Stomach (tissue), 4 donors: ENCODE results near the gene EEFSEC.

Experiments used
- EP300 ChIP-seq: sonication (generic); formaldehyde crosslinking; IDR thresholded peaks from one replicate; pipeline ENCODE4 v1.6.1; 2017; ENCODE audit warnings: antibody characterized with exemption
- POLR2A ChIP-seq, 4 donors: fragments of 450-650 bp; IDR thresholded peaks; one replicate each; pipeline ENCODE4 v1.6.1; 2016; ENCODE audit warnings: antibody characterized with exemption in 4 of 4, control low read depth in 2 of 4, mild to moderate bottlenecking in 1 of 4, moderate library complexity in 1 of 4
- POLR2AphosphoS5 ChIP-seq, 3 donors: sonication (generic); formaldehyde crosslinking; IDR thresholded peaks; one replicate each; pipeline ENCODE4 v1.6.1; 2016; ENCODE audit warnings: antibody characterized with exemption in 3 of 3
- TF ChIP-seq, protein P1 (sequence below), 7 experiments: fragments of 450-650 bp in 4 of 7; fragments of 200-600 bp in 3 of 7; sonication (generic) in 3 of 7; IDR thresholded peaks; one replicate each; pipeline ENCODE4 v1.5.1; 2016 to 2019; ENCODE audit warnings: antibody characterized with exemption in 7 of 7, control low read depth in 2 of 7, mild to moderate bottlenecking in 1 of 7

- TF ChIP-seq, protein P1, sequence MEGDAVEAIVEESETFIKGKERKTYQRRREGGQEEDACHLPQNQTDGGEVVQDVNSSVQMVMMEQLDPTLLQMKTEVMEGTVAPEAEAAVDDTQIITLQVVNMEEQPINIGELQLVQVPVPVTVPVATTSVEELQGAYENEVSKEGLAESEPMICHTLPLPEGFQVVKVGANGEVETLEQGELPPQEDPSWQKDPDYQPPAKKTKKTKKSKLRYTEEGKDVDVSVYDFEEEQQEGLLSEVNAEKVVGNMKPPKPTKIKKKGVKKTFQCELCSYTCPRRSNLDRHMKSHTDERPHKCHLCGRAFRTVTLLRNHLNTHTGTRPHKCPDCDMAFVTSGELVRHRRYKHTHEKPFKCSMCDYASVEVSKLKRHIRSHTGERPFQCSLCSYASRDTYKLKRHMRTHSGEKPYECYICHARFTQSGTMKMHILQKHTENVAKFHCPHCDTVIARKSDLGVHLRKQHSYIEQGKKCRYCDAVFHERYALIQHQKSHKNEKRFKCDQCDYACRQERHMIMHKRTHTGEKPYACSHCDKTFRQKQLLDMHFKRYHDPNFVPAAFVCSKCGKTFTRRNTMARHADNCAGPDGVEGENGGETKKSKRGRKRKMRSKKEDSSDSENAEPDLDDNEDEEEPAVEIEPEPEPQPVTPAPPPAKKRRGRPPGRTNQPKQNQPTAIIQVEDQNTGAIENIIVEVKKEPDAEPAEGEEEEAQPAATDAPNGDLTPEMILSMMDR (IDR thresholded peaks at IDR 0.05): no peak
- TF ChIP-seq POLR2A (IDR thresholded peaks at IDR 0.05) (no peak), POLR2AphosphoS5 (IDR thresholded peaks at IDR 0.05) (no peak), EP300 (no peak)
Observed at GRCh38 chr3:128239304-128239703, 86.0 kb downstream of the EEFSEC start.
